GM18520 (cell line): Measurements from ENCODE around the gene ZDHHC7.

Experiments
- ATAC-seq: cut with Tn5 transposase; IDR thresholded peaks from one replicate; pipeline ENCODE4 v1.9.1; 2021; ENCODE audit not compliant: unreplicated experiment

ZDHHC7 gene

DNA sequence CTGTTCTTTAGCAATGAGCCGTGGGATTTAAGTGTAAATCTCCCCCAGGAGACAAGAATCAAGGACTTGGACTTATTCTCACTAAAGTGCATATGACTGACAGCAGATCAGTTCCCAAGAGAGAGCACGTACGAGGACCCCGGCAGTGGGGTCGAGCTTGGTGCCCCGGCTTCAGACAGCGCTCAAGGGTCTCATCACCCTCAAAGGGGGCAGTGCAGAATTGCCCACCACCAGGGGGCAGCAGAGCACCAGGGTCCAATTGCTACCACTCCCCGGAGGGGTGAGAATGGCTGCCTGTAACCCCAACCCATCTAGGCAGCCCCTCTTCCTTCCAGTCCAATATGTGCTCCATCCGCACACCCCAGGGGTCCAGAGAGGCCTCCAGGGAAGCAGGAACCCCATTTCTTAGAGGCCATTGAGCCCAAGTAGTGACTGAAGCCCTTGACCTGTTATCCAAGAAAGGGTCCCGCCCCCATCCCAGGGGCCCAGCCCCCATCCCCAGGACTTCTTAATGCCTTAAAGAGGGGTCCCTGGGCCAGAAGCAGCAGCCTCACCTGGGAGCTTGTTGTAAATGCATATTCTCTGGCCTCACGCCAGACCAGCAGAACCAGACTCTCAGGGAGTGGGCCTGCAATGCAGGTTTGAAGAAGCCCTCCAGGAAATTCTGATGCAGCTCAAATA lies 86.1 kb downstream of the ZDHHC7 start:
- ATAC-seq: no peak

GRCh38 chr16:84924331-84925091 lies 86.8 kb downstream of the ZDHHC7 start:
- no peak for ATAC-seq
